ENCODE measurements around the gene PTGR2.

- TF ChIP-seq CTCF (IDR thresholded peaks at IDR 0.05; ENCODE audit: extremely low read depth in 1 of 2, insufficient read depth in 1 of 2, low read depth in 1 of 2, low read length in 2 of 2) (no peak), POLR2A (IDR thresholded peaks at IDR 0.05; ENCODE audit: low read depth, low read length) (no peak), EZH2 (IDR thresholded peaks at IDR 0.05; ENCODE audit: borderline replicate concordance, low read depth, low read length, severe bottlenecking) (no peak), MAX (IDR thresholded peaks at IDR 0.05; ENCODE audit: insufficient read depth, insufficient read length) (no peak), POLR2AphosphoS5 (IDR thresholded peaks at IDR 0.05; ENCODE audit: insufficient read depth, low read depth, low read length) (no peak), GATA2 (IDR thresholded peaks at IDR 0.05; ENCODE audit: insufficient read depth, insufficient read length, low read depth, low read length) (no peak), FOS (IDR thresholded peaks at IDR 0.05; ENCODE audit: borderline replicate concordance, insufficient read depth, low read length) (no peak)
These were observed 22.6 kb upstream of the PTGR2 start for GRCh38 chr14:73829071-73829470.

Data from endothelial cell of umbilical vein (primary cell).